GM23338 (cell line): Measurements from ENCODE around the gene ST3GAL4. TPM values are rescaled to one million over a fixed set of nuclear protein-coding genes. Genes with fewer than 3 reads are reported as not detected.

Experiments
- CREB1 ChIP-seq: fragments of 250-450 bp; sonication (Bioruptor Pico); IDR thresholded peaks from 2 replicates; pipeline ENCODE4 v1.5.0; 2020; ENCODE audit warnings: low read depth, mild to moderate bottlenecking, moderate library complexity
- EZH2 ChIP-seq: fragments of 200-600 bp; sonication (generic); IDR thresholded peaks from one replicate; pipeline ENCODE4 v1.8.0; 2017; ENCODE audit warnings: antibody characterized with exemption, mild to moderate bottlenecking, low read depth; ENCODE audit not compliant: unreplicated experiment
- ZNF114 ChIP-seq: fragments of 250-450 bp; sonication (Bioruptor Pico); IDR thresholded peaks from 2 replicates; pipeline ENCODE4 v1.5.0; 2020; ENCODE audit warnings: mild to moderate bottlenecking, moderate library complexity
- ZNF331 ChIP-seq: fragments of 250-450 bp; sonication (Bioruptor Pico); IDR thresholded peaks from 2 replicates; pipeline ENCODE4 v1.5.0; 2020; ENCODE audit warnings: low read depth, mild to moderate bottlenecking, moderate library complexity
- polyA plus RNA-seq: library from polyadenylated mRNA; unstranded; fragments of >200 nt; fragmentation: Nextera tagmentation; extraction: Ambion mirVana; gene quantifications from 2 replicates; pipeline ENCODE4 v1.2.1, GENCODE V29; 2016
- total RNA-seq: library from RNA; depleted of rRNA; stranded (reverse); fragments of >200 nt; shearing (Covaris generic); gene quantifications from 2 replicates; pipeline ENCODE4 v1.2.3, GENCODE V29; 2014
- TF ChIP-seq, protein P1 (sequence below): fragments of 250-450 bp; sonication (Bioruptor Pico); IDR thresholded peaks from 2 replicates; pipeline ENCODE4 v1.5.0; 2020; ENCODE audit warnings: mild to moderate bottlenecking, moderate library complexity
- TF ChIP-seq, protein P2 (sequence below), 2 experiments: fragments of 200-600 bp in 1 of 2; sonication (generic) in 1 of 2; conservative IDR thresholded peaks; 2 replicates each; pipeline versions ENCODE4 v1.5.1 to v1.6.1; 2016 to 2017; ENCODE audit warnings: antibody characterized with exemption in 2 of 2, low read depth in 2 of 2, mild to moderate bottlenecking in 2 of 2, moderate library complexity in 1 of 2
- TF ChIP-seq, protein P3 (sequence below): IDR thresholded peaks from 2 replicates; pipeline ENCODE4 v1.6.1; 2016; ENCODE audit warnings: antibody characterized with exemption

Gene ST3GAL4
- total and polyA plus RNA-seq, 2 experiments from 2014 or later: 10.1 to 28.0 TPM

- TF ChIP-seq, protein P1, sequence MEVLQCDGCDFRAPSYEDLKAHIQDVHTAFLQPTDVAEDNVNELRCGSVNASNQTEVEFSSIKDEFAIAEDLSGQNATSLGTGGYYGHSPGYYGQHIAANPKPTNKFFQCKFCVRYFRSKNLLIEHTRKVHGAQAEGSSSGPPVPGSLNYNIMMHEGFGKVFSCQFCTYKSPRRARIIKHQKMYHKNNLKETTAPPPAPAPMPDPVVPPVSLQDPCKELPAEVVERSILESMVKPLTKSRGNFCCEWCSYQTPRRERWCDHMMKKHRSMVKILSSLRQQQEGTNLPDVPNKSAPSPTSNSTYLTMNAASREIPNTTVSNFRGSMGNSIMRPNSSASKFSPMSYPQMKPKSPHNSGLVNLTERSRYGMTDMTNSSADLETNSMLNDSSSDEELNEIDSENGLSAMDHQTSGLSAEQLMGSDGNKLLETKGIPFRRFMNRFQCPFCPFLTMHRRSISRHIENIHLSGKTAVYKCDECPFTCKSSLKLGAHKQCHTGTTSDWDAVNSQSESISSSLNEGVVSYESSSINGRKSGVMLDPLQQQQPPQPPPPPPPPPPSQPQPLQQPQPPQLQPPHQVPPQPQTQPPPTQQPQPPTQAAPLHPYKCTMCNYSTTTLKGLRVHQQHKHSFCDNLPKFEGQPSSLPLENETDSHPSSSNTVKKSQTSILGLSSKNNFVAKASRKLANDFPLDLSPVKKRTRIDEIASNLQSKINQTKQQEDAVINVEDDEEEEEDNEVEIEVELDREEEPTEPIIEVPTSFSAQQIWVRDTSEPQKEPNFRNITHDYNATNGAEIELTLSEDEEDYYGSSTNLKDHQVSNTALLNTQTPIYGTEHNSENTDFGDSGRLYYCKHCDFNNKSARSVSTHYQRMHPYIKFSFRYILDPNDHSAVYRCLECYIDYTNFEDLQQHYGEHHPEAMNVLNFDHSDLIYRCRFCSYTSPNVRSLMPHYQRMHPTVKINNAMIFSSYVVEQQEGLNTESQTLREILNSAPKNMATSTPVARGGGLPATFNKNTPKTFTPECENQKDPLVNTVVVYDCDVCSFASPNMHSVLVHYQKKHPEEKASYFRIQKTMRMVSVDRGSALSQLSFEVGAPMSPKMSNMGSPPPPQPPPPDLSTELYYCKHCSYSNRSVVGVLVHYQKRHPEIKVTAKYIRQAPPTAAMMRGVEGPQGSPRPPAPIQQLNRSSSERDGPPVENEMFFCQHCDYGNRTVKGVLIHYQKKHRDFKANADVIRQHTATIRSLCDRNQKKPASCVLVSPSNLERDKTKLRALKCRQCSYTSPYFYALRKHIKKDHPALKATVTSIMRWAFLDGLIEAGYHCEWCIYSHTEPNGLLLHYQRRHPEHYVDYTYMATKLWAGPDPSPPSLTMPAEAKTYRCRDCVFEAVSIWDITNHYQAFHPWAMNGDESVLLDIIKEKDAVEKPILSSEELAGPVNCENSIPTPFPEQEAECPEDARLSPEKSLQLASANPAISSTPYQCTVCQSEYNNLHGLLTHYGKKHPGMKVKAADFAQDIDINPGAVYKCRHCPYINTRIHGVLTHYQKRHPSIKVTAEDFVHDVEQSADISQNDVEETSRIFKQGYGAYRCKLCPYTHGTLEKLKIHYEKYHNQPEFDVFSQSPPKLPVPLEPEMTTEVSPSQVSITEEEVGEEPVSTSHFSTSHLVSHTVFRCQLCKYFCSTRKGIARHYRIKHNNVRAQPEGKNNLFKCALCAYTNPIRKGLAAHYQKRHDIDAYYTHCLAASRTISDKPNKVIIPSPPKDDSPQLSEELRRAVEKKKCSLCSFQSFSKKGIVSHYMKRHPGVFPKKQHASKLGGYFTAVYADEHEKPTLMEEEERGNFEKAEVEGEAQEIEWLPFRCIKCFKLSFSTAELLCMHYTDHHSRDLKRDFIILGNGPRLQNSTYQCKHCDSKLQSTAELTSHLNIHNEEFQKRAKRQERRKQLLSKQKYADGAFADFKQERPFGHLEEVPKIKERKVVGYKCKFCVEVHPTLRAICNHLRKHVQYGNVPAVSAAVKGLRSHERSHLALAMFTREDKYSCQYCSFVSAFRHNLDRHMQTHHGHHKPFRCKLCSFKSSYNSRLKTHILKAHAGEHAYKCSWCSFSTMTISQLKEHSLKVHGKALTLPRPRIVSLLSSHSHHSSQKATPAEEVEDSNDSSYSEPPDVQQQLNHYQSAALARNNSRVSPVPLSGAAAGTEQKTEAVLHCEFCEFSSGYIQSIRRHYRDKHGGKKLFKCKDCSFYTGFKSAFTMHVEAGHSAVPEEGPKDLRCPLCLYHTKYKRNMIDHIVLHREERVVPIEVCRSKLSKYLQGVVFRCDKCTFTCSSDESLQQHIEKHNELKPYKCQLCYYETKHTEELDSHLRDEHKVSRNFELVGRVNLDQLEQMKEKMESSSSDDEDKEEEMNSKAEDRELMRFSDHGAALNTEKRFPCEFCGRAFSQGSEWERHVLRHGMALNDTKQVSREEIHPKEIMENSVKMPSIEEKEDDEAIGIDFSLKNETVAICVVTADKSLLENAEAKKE (CRISPR knock-in tag): no peak
- TF ChIP-seq ZNF331 (CRISPR knock-in tag): no peak
- no peak for TF ChIP-seq ZNF114 (CRISPR knock-in tag)
- TF ChIP-seq, protein P2, sequence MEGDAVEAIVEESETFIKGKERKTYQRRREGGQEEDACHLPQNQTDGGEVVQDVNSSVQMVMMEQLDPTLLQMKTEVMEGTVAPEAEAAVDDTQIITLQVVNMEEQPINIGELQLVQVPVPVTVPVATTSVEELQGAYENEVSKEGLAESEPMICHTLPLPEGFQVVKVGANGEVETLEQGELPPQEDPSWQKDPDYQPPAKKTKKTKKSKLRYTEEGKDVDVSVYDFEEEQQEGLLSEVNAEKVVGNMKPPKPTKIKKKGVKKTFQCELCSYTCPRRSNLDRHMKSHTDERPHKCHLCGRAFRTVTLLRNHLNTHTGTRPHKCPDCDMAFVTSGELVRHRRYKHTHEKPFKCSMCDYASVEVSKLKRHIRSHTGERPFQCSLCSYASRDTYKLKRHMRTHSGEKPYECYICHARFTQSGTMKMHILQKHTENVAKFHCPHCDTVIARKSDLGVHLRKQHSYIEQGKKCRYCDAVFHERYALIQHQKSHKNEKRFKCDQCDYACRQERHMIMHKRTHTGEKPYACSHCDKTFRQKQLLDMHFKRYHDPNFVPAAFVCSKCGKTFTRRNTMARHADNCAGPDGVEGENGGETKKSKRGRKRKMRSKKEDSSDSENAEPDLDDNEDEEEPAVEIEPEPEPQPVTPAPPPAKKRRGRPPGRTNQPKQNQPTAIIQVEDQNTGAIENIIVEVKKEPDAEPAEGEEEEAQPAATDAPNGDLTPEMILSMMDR (conservative IDR thresholded peaks at IDR 0.05; ENCODE audit: low read depth in 2 of 2): no peak
- TF ChIP-seq CREB1: no peak
- TF ChIP-seq EZH2: no peak
- TF ChIP-seq, protein P3, sequence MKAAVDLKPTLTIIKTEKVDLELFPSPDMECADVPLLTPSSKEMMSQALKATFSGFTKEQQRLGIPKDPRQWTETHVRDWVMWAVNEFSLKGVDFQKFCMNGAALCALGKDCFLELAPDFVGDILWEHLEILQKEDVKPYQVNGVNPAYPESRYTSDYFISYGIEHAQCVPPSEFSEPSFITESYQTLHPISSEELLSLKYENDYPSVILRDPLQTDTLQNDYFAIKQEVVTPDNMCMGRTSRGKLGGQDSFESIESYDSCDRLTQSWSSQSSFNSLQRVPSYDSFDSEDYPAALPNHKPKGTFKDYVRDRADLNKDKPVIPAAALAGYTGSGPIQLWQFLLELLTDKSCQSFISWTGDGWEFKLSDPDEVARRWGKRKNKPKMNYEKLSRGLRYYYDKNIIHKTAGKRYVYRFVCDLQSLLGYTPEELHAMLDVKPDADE: no peak
Observed at GRCh38 chr11:126423743-126424142, 68.3 kb downstream of the ST3GAL4 start (continued).
